ENCODE results near the gene KLHL29. TPM values are rescaled to one million over a fixed set of nuclear protein-coding genes. Genes with fewer than 3 reads are reported as not detected.

The KLHL29 gene
- total RNA-seq, 1 experiment from 2014 or later = 16.7 TPM

GRCh38 chr2:23692263-23692662 is 307.3 kb downstream of the KLHL29 start:
- Histone ChIP-seq H3K27me3 (ENCODE audit: insufficient read depth, low read length) (no peaks in the 10 kb centered on the region), H3K4me3 (replicated peaks in 1 of 2; ENCODE audit: low read depth in 1 of 2, low read length in 2 of 2) (no peak overlapping the region), H4K20me1 (ENCODE audit: insufficient read depth) (no peaks in the 10 kb centered on the region), H3K9ac (ENCODE audit: low read length) (no peak overlapping the region), H3K4me2 (ENCODE audit: low read length) (no peak overlapping the region), H3K9me2 (ENCODE audit: insufficient read depth) (no peaks in the 10 kb centered on the region), H3K4me1 (ENCODE audit: control insufficient read depth in 1 of 2, insufficient read depth in 2 of 2, low read length in 2 of 2) (no peaks in the 10 kb centered on the region), H3K27ac (ENCODE audit: low read depth, low read length) (no peak overlapping the region), H3K79me2 (ENCODE audit: insufficient read depth, low read length) (no peaks in the 10 kb centered on the region), H3K36me3 (ENCODE audit: control insufficient read depth in 1 of 2, insufficient read depth in 2 of 2, low read length in 2 of 2) (no peaks in the 10 kb centered on the region), H2AFZ (ENCODE audit: low read depth, low read length, poor library complexity, severe bottlenecking) (no peak overlapping the region), H3K9me3 (ENCODE audit: control insufficient read depth in 1 of 2, insufficient read depth in 1 of 2, low read depth in 1 of 2, low read length in 2 of 2) (no peaks in the 10 kb centered on the region)
- intact Hi-C loops (cut with micrococcal nuclease) = no loop called here
- ChIA-PET CTCF (no interaction called here), POLR2A (no interaction called here), RAD21 (ENCODE audit: low non-redundant PET in 1 of 2, low total read pairs in 2 of 2, uncharacterized antibody in 2 of 2, unreplicated experiment in 2 of 2) (no interaction called here)
- no TSS peak for BruUV-seq (replicated peaks)
- no peak for DNase-seq (ENCODE audit: low read depth, low spot score)
- no peak for ATAC-seq
- TF ChIP-seq CTCF (IDR thresholded peaks at IDR 0.05 in 2 of 3, conservative IDR thresholded peaks at IDR 0.05 in 1 of 3; ENCODE audit: borderline replicate concordance in 1 of 3, insufficient read depth in 1 of 3, low read depth in 2 of 3, low read length in 2 of 3) (no peak), SRF (IDR thresholded peaks at IDR 0.05; ENCODE audit: low read depth) (no peak), JUND (IDR thresholded peaks at IDR 0.05) (no peak), ZNF274 (IDR thresholded peaks at IDR 0.05; ENCODE audit: low read depth, low read length) (no peak), POLR2AphosphoS5 (IDR thresholded peaks at IDR 0.05; ENCODE audit: low read depth, low read length) (no peak), RAD21 (IDR thresholded peaks at IDR 0.05; ENCODE audit: low read depth) (no peak), POLR2A (IDR thresholded peaks at IDR 0.05; ENCODE audit: borderline replicate concordance, extremely low read depth, insufficient read depth, insufficient read length) (no peak), ELF1 (IDR thresholded peaks at IDR 0.05; ENCODE audit: borderline replicate concordance, low read depth) (no peak), CEBPB (IDR thresholded peaks at IDR 0.05; ENCODE audit: low read depth) (no peak), EGR1 (IDR thresholded peaks at IDR 0.05; ENCODE audit: low read depth) (no peak), SIN3A (IDR thresholded peaks at IDR 0.05; ENCODE audit: low read depth) (no peak), FOSL1 (IDR thresholded peaks at IDR 0.05; ENCODE audit: low read depth) (no peak), SP1 (IDR thresholded peaks at IDR 0.05; ENCODE audit: low read depth) (no peak), TCF7L2 (IDR thresholded peaks at IDR 0.05; ENCODE audit: borderline replicate concordance, extremely low read depth, insufficient read depth, insufficient read length) (no peak), EZH2 (IDR thresholded peaks at IDR 0.05) (no peak)
- TF ChIP-seq, protein P1, sequence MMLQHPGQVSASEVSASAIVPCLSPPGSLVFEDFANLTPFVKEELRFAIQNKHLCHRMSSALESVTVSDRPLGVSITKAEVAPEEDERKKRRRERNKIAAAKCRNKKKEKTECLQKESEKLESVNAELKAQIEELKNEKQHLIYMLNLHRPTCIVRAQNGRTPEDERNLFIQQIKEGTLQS (IDR thresholded peaks at IDR 0.05) = no peak
